Activated CD4-positive, alpha-beta T cell treated with anti-CD3 and anti-CD28 coated beads, Interleukin-2, amount 50 U/mL, for 1 hour (primary cell): ENCODE measurements around the gene MGME1.
"Not testable (repeated sequence)": the region's sequence is repeated elsewhere in the genome, so short reads cannot be mapped to it uniquely, and the experiment has no call there.

Experiments used
- DNase-seq: peaks from one replicate; pipeline ENCODE4 v3.0.0-alpha.2; 2020

MGME1 gene

GRCh38 chr20:17941087-17941825, 27.6 kb upstream of the MGME1 start:
- DNase-seq = no peak

- no peak for DNase-seq
Measured at GRCh38 chr20:17941826-17942196, 27.0 kb upstream of the MGME1 start.

- no peak for DNase-seq
Measured at GRCh38 chr20:17943343-17943742, 25.5 kb upstream of the MGME1 start.

- DNase-seq = no peak
Measured at GRCh38 chr20:17944854-17945474, 23.9 kb upstream of the MGME1 start.

GRCh38 chr20:17946040-17946439, 22.8 kb upstream of the MGME1 start:
- DNase-seq = no peak

- DNase-seq = no peak
Measured at GRCh38 chr20:17946572-17947473, 22.0 kb upstream of the MGME1 start.

GRCh38 chr20:17947474-17947815, 21.4 kb upstream of the MGME1 start:
- DNase-seq = no peak

GRCh38 chr20:17948442-17948841, 20.4 kb upstream of the MGME1 start:
- DNase-seq = no peak

GRCh38 chr20:17949899-17950298, 18.9 kb upstream of the MGME1 start:
- no peak for DNase-seq

GRCh38 chr20:17950670-17951069, 18.1 kb upstream of the MGME1 start:
- no peak for DNase-seq

- DNase-seq = no peak
Measured at GRCh38 chr20:17951323-17951722, 17.5 kb upstream of the MGME1 start.

GRCh38 chr20:17952692-17953684, 15.8 kb upstream of the MGME1 start:
- no peak for DNase-seq

- DNase-seq = no peak
Measured at GRCh38 chr20:17953935-17954334, 14.9 kb upstream of the MGME1 start.

GRCh38 chr20:17955302-17955701, 13.5 kb upstream of the MGME1 start:
- DNase-seq = no peak

GRCh38 chr20:17956099-17956685, 12.6 kb upstream of the MGME1 start:
- no peak for DNase-seq

- no peak for DNase-seq
Measured at GRCh38 chr20:17957505-17958363, 11.1 kb upstream of the MGME1 start.

GRCh38 chr20:17958373-17959256, 10.2 kb upstream of the MGME1 start:
- no peak for DNase-seq

GRCh38 chr20:17959257-17959627, 9.6 kb upstream of the MGME1 start:
- DNase-seq = no peak

GRCh38 chr20:17960400-17960885, 8.4 kb upstream of the MGME1 start:
- not testable (repeated sequence) for DNase-seq
